HEK293 (cell line): ENCODE data around the gene MRPL9.

ENCODE experiments used
- PBX3 ChIP-seq: sonication (generic); formaldehyde crosslinking; IDR thresholded peaks from 2 replicates; pipeline ENCODE4 v1.8.1; 2022; ENCODE audit warnings: mild to moderate bottlenecking, moderate library complexity, missing genetic modification reagents
- WT1 ChIP-seq: fragments of 450-650 bp; formaldehyde crosslinking; IDR thresholded peaks from 2 replicates; pipeline ENCODE4 v1.5.1; 2016; ENCODE audit warnings: missing biosample characterization, missing genetic modification characterization
- YY1 ChIP-seq: fragments of 450-650 bp; formaldehyde crosslinking; IDR thresholded peaks from 2 replicates; pipeline ENCODE4 v1.5.1; 2018; ENCODE audit warnings: missing biosample characterization, missing genetic modification characterization
- ZNF23 ChIP-seq: fragments of 450-650 bp; formaldehyde crosslinking; IDR thresholded peaks from 2 replicates; pipeline ENCODE4 v1.5.1; 2016; ENCODE audit warnings: missing biosample characterization, missing genetic modification characterization, borderline replicate concordance
- ZNF280D ChIP-seq: fragments of 450-650 bp; formaldehyde crosslinking; IDR thresholded peaks from 2 replicates; pipeline ENCODE4 v1.5.1; 2016; ENCODE audit warnings: missing biosample characterization, missing genetic modification characterization
- ZNF670 ChIP-seq: fragments of 450-650 bp; formaldehyde crosslinking; IDR thresholded peaks from 2 replicates; pipeline ENCODE4 v1.5.1; 2016; ENCODE audit warnings: missing biosample characterization, missing genetic modification characterization, low read depth
- ZXDB ChIP-seq: fragments of 450-650 bp; formaldehyde crosslinking; IDR thresholded peaks from 2 replicates; pipeline ENCODE4 v1.5.1; 2016; ENCODE audit warnings: missing biosample characterization, missing genetic modification characterization
- TF ChIP-seq, protein P1 (sequence below): fragments of 450-650 bp; formaldehyde crosslinking; IDR thresholded peaks from 2 replicates; pipeline ENCODE4 v1.5.1; 2016; ENCODE audit warnings: missing biosample characterization, missing genetic modification characterization

GRCh38 chr1:151787689-151788088 is 24.4 kb upstream of the MRPL9 start:
- no peak for TF ChIP-seq ZXDB (tag by site-specific recombination)
- TF ChIP-seq, protein P1, sequence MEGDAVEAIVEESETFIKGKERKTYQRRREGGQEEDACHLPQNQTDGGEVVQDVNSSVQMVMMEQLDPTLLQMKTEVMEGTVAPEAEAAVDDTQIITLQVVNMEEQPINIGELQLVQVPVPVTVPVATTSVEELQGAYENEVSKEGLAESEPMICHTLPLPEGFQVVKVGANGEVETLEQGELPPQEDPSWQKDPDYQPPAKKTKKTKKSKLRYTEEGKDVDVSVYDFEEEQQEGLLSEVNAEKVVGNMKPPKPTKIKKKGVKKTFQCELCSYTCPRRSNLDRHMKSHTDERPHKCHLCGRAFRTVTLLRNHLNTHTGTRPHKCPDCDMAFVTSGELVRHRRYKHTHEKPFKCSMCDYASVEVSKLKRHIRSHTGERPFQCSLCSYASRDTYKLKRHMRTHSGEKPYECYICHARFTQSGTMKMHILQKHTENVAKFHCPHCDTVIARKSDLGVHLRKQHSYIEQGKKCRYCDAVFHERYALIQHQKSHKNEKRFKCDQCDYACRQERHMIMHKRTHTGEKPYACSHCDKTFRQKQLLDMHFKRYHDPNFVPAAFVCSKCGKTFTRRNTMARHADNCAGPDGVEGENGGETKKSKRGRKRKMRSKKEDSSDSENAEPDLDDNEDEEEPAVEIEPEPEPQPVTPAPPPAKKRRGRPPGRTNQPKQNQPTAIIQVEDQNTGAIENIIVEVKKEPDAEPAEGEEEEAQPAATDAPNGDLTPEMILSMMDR (tag by site-specific recombination): no peak
- TF ChIP-seq PBX3: no peak
- TF ChIP-seq ZNF280D: no peak
- TF ChIP-seq WT1 (tag by site-specific recombination): no peak
- TF ChIP-seq YY1: no peak
- TF ChIP-seq ZNF670 (tag by site-specific recombination): no peak
- TF ChIP-seq ZNF23 (tag by site-specific recombination): no peak
